Nephron (organoid): ENCODE data around the gene NUDT15.

Experiments
- H3K27ac Mint-ChIP-seq, 3 experiments: 2 replicates each; pipeline ENCODE4 v1.8.0; 2020; ENCODE audit warnings: mixed read lengths in 3 of 3, mild to moderate bottlenecking in 2 of 3, moderate library complexity in 1 of 3
- H3K27me3 Mint-ChIP-seq: 2 replicates; pipeline ENCODE4 v1.8.0; 2021; ENCODE audit warnings: low read depth, mild to moderate bottlenecking, moderate library complexity, mixed read lengths
- H3K36me3 Mint-ChIP-seq: 2 replicates; pipeline ENCODE4 v1.8.0; 2020; ENCODE audit warnings: low read depth, mixed read lengths
- H3K4me1 Mint-ChIP-seq: 2 replicates; pipeline ENCODE4 v1.8.0; 2020; ENCODE audit warnings: mixed read lengths
- H3K4me3 Mint-ChIP-seq, 3 experiments: 2 replicates each; pipeline ENCODE4 v1.8.0; 2020; ENCODE audit warnings: mild to moderate bottlenecking in 3 of 3, mixed read lengths in 3 of 3, moderate library complexity in 2 of 3
- H3K9me3 Mint-ChIP-seq: 2 replicates; pipeline ENCODE4 v1.8.0; 2020; ENCODE audit warnings: mixed read lengths
- TF ChIP-seq, protein P1 (sequence below), 3 experiments: fragments of 200-600 bp; sonication (generic); IDR thresholded peaks; one replicate each; pipeline ENCODE4 v1.5.0; 2021; ENCODE audit warnings: antibody characterized with exemption in 3 of 3; ENCODE audit not compliant: unreplicated experiment in 3 of 3

The NUDT15 gene

DNA sequence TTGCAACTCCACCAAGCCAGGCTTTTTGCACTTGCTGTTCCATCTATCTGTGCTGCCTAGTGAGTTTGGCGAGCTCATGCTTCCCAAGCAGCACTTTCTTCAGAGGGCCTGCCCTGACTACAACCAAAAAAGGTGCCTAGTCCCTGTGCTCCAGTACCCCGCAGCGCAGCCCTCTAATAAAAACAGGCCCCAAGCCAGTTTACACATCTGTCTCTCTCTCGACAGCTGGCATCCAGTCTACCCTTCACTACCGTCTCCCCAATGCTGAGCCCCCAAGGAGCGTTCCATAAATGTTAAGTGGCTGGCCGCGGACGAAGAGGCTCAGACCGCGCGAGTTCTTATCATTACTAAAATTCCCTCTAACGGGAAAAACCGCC lies 56.9 kb downstream of the NUDT15 start:
- Mint-ChIP-seq H3K36me3 (no peaks in the 10 kb centered on the region), H3K27ac (peak overlapping the region; percentile 87 to 98 (median 91)), H3K4me3 (peak overlapping the region; percentile 95 to 98 (median 95)), H3K27me3 (no peaks in the 10 kb centered on the region), H3K9me3 (no peaks in the 10 kb centered on the region), H3K4me1 (peaks cover 32% of the 10 kb centered on the region)
- TF ChIP-seq, protein P1, sequence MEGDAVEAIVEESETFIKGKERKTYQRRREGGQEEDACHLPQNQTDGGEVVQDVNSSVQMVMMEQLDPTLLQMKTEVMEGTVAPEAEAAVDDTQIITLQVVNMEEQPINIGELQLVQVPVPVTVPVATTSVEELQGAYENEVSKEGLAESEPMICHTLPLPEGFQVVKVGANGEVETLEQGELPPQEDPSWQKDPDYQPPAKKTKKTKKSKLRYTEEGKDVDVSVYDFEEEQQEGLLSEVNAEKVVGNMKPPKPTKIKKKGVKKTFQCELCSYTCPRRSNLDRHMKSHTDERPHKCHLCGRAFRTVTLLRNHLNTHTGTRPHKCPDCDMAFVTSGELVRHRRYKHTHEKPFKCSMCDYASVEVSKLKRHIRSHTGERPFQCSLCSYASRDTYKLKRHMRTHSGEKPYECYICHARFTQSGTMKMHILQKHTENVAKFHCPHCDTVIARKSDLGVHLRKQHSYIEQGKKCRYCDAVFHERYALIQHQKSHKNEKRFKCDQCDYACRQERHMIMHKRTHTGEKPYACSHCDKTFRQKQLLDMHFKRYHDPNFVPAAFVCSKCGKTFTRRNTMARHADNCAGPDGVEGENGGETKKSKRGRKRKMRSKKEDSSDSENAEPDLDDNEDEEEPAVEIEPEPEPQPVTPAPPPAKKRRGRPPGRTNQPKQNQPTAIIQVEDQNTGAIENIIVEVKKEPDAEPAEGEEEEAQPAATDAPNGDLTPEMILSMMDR (IDR thresholded peaks at IDR 0.05; ENCODE audit: unreplicated experiment in 3 of 3), result no peak

DNA sequence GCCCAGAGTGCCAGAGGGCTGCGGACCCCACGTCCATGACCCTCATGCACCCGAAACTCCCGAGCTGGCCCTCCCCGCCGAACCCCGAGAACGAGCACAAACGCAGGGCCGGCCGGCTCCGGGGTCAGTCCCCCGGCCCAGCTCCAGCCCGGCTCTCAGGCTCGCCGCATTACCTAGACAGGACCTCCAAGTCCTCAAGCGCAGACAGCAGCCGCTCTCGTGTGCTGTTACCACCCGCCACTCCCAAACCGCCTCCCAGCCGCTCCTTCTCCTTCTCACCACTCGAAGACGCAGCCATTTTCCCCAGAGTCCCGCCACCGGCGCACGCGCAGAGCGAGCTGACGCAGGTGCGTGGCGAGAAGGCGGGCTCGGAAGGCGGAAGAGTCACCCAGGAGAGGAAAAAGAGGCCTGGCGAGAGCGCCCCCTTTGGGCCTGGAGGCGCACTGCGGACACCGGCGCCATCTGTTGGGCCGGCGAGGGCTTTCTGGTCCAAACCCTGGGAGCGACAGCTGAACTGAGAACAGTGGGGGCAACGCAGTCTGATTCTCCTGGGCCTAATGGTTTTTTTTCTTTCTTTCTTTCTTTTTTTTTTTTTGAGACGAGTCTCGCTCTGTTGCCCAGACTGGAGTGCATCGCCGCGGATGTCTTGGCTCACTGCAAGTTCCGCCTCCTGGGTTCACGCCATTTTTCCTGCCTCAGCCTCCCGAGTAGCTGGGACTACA lies 57.4 kb downstream of the NUDT15 start, which contains the start of gene MED4:
TSS of gene MED4 (minus strand) at position 324 of the 722 bp plus-strand sequence. CDS start at position 298, 26 bp downstream.
- Mint-ChIP-seq H3K4me1 (peaks cover 32% of the 10 kb centered on the region), H3K9me3 (no peaks in the 10 kb centered on the region), H3K27ac (peak within 1 kb of the TSS; percentile 87 to 98 (median 91)), H3K4me3 (peak within 1 kb of the TSS; percentile 95 to 98 (median 95)), H3K27me3 (no peaks in the 10 kb centered on the region), H3K36me3 (no peaks in the 10 kb centered on the region)
- TF ChIP-seq, protein P1 (IDR thresholded peaks at IDR 0.05; ENCODE audit: unreplicated experiment in 3 of 3), result peak; percentile 99 to 100 (median 99)

DNA sequence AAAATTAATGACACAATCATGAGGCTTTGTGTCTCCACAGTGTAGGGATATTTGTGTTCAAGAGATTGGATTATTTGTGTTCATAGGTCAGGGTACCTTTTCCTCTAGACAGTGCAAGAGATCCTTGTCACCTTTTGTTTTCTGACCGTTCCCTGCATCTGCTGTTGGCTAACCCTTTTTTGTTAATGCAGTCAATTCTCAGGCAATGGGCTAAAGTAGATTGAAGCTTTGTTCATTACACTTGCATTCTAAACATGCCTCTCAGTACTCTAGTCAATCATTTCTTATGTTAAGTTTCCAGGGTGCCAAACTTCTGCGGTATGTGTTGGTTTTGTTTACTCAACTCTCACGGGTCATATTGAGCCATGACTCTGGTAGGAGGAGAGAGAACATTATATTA lies 59.1 kb downstream of the NUDT15 start:
- Mint-ChIP-seq H3K36me3 (no peaks in the 10 kb centered on the region), H3K27ac (peak overlapping the region; percentile 87 to 98 (median 91)), H3K9me3 (no peaks in the 10 kb centered on the region), H3K4me1 (peaks cover 28% of the 10 kb centered on the region), H3K4me3 (peak overlapping the region; percentile 95 to 98 (median 95)), H3K27me3 (no peaks in the 10 kb centered on the region)
- TF ChIP-seq, protein P1 (IDR thresholded peaks at IDR 0.05; ENCODE audit: unreplicated experiment in 3 of 3), result no peak
